Muscle layer of duodenum (tissue), 2 donors: ENCODE results near the gene AHI1.

ENCODE experiments used
- H3K27ac ChIP-seq: one replicate; pipeline ENCODE4 v1.7.0; 2013; ENCODE audit warnings: mild to moderate bottlenecking, low read length
- H3K27me3 ChIP-seq: one replicate; pipeline ENCODE4 v1.7.0; 2013; ENCODE audit warnings: low read depth, mild to moderate bottlenecking, control low read depth, low read length
- H3K36me3 ChIP-seq, 2 donors: one replicate each; pipeline ENCODE4 v1.7.0; 2013; ENCODE audit warnings: low read length in 2 of 2, control low read depth in 1 of 2, mild to moderate bottlenecking in 1 of 2; ENCODE audit not compliant: insufficient read depth in 2 of 2, control insufficient read depth in 1 of 2
- H3K4me1 ChIP-seq, 2 donors: one replicate each; pipeline ENCODE4 v1.7.0; 2013; ENCODE audit warnings: low read length in 2 of 2, mild to moderate bottlenecking in 2 of 2, control low read depth in 1 of 2, moderate library complexity in 1 of 2; ENCODE audit not compliant: insufficient read depth in 2 of 2, control insufficient read depth in 1 of 2
- H3K4me3 ChIP-seq, 2 donors: one replicate each; pipeline ENCODE4 v1.7.0; 2013; ENCODE audit warnings: low read length in 2 of 2, low read depth in 1 of 2, mild to moderate bottlenecking in 1 of 2
- H3K9me3 ChIP-seq, 2 donors: one replicate each; pipeline ENCODE4 v1.7.0; 2013; ENCODE audit warnings: low read length in 2 of 2, control low read depth in 1 of 2, mild to moderate bottlenecking in 1 of 2; ENCODE audit not compliant: control insufficient read depth in 1 of 2
- donor health status: healthy.

AHI1 gene

DNA sequence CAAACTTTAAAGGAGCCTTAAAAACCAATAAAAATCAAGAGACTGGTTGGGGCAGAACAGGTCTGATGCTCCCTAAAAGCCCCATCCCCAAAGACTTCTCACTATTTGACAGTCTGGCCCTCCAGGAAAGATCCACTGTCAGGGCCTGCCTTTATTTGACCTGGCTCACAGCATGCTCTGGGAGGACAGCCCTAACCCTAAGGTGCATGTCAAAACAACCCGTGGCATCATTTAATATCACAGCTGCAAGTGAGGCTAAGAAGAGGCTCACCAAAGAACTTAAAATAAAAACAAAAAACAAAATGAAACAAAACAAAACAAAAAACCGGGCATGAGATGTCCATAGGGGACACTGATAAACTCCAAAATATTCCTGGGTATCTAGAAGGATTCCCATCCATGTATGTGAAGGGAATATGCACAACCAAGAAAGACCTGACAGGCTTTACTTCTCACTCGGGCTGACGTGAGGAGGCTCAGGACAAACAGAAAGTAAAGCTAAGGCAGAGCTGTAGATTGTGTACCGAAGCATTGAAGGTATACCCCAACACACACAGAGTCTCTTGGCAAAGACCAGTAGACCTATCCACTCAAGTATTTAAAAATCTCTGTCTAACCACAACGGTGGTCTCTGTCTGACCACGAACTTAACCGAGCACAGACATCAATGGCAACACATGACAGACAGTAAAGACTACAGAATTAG is 57.3 kb downstream of the AHI1 start:
- no peak overlapping the region for H3K27ac ChIP-seq
- no peaks in the 10 kb centered on the region for H3K4me1 ChIP-seq
- no peak overlapping the region for H3K4me3 ChIP-seq
- peaks cover 20 to 45% of the 10 kb centered on the region in 2 donors for H3K36me3 ChIP-seq
- no peaks in the 10 kb centered on the region for H3K9me3 ChIP-seq
- no peaks in the 10 kb centered on the region for H3K27me3 ChIP-seq

- H3K36me3 ChIP-seq: peaks cover 26 to 52% of the 10 kb centered on the region in 2 donors
- H3K9me3 ChIP-seq: no peaks in the 10 kb centered on the region
- H3K4me3 ChIP-seq: no peak overlapping the region
- H3K4me1 ChIP-seq: no peaks in the 10 kb centered on the region
- no peak overlapping the region for H3K27ac ChIP-seq
- H3K27me3 ChIP-seq: no peaks in the 10 kb centered on the region
Observed at GRCh38 chr6:135439549-135439948, 58.0 kb downstream of the AHI1 start.

GRCh38 chr6:135438907-135439535 is 58.5 kb downstream of the AHI1 start:
- H3K27ac ChIP-seq: no peak overlapping the region
- peaks cover 24 to 47% of the 10 kb centered on the region in 2 donors for H3K36me3 ChIP-seq
- H3K4me3 ChIP-seq: no peak overlapping the region
- no peaks in the 10 kb centered on the region for H3K27me3 ChIP-seq
- H3K9me3 ChIP-seq: no peaks in the 10 kb centered on the region
- no peaks in the 10 kb centered on the region for H3K4me1 ChIP-seq

DNA sequence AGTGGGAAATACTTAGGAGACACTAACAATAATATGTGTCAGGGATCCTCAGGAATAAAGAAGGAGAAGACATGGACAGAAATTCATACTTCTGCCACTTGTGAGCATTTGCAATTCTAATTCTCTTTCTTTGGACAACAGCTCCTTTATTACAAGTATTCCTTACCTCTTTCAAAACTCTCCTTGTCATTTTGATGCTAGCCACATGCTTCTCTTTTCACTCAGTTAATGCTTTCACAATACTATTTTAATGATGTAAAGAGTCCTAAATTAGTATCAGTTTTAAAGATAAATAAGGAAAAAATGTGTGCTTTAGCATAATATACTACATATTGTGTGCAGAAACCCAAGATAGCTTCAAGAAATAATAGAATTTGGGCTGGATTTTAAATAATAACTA is 62.5 kb downstream of the AHI1 start:
- peaks cover 19 to 31% of the 10 kb centered on the region in 2 donors for H3K36me3 ChIP-seq
- H3K4me3 ChIP-seq: no peak overlapping the region
- H3K27ac ChIP-seq: no peak overlapping the region
- H3K9me3 ChIP-seq: no peaks in the 10 kb centered on the region
- no peaks in the 10 kb centered on the region for H3K4me1 ChIP-seq
- no peaks in the 10 kb centered on the region for H3K27me3 ChIP-seq

GRCh38 chr6:135434095-135434494 is 63.4 kb downstream of the AHI1 start:
- H3K9me3 ChIP-seq: no peaks in the 10 kb centered on the region
- no peaks in the 10 kb centered on the region for H3K4me1 ChIP-seq
- no peak overlapping the region for H3K4me3 ChIP-seq
- peaks cover 19 to 29% of the 10 kb centered on the region in 2 donors for H3K36me3 ChIP-seq
- H3K27ac ChIP-seq: no peak overlapping the region
- no peaks in the 10 kb centered on the region for H3K27me3 ChIP-seq

- Histone ChIP-seq H3K9me3 (no peaks in the 10 kb centered on the region), H3K27ac (no peak overlapping the region), H3K4me1 (no peaks in the 10 kb centered on the region), H3K27me3 (no peaks in the 10 kb centered on the region), H3K36me3 (peaks cover 4 to 5% of the 10 kb centered on the region in 2 donors), H3K4me3 (no peak overlapping the region)
Observed at GRCh38 chr6:135428078-135428477, 69.5 kb downstream of the AHI1 start.

DNA sequence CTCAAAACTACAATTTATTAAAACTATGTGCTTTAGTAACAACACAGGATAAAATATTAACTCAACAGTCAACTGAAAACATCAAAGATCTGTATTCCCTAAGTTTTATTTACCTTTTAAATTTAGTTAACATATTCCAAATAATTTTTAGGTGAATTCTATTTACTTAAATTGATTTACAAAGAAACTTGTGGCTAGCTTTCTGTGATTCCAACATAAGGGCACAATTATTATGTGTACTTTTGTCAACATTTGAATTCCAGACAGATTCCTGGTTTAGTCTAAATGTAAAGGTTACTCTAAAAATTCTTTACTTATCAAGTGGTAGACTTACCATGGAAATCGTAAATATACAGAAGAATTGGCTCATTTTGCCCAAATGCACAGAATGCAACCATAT is 70.7 kb downstream of the AHI1 start:
- Histone ChIP-seq H3K36me3 (peaks cover 4 to 5% of the 10 kb centered on the region in 2 donors), H3K27me3 (no peaks in the 10 kb centered on the region), H3K4me3 (no peak overlapping the region), H3K4me1 (no peaks in the 10 kb centered on the region), H3K9me3 (no peaks in the 10 kb centered on the region), H3K27ac (no peak overlapping the region)

DNA sequence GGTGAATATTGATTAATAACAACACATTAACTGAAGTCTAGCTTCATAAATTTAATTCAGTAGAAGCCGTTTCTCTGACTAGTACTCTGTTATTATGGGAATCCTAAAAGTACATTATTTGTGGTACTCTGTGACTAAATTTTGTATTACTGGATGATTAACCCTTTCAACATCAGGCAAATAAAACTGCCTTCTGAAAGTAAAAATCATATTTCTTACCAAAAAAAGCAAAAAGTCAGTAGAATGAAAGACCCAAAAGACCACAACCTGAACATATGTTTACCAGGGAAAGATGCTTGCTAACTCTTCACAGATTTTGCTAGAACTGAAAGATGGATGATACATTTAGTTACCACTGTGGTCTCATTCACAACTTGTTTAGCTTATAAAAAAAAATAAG is 73.2 kb downstream of the AHI1 start:
- Histone ChIP-seq H3K9me3 (no peaks in the 10 kb centered on the region), H3K4me1 (no peaks in the 10 kb centered on the region), H3K36me3 (peaks cover 4 to 11% of the 10 kb centered on the region in 2 donors), H3K27me3 (no peaks in the 10 kb centered on the region), H3K27ac (no peak overlapping the region), H3K4me3 (no peak overlapping the region)

- Histone ChIP-seq H3K4me3 (no peak overlapping the region), H3K27me3 (no peaks in the 10 kb centered on the region), H3K27ac (no peak overlapping the region), H3K4me1 (no peaks in the 10 kb centered on the region), H3K36me3 (peaks cover 4 to 11% of the 10 kb centered on the region in 2 donors), H3K9me3 (no peaks in the 10 kb centered on the region)
Observed at GRCh38 chr6:135423649-135424128, 73.9 kb downstream of the AHI1 start.

DNA sequence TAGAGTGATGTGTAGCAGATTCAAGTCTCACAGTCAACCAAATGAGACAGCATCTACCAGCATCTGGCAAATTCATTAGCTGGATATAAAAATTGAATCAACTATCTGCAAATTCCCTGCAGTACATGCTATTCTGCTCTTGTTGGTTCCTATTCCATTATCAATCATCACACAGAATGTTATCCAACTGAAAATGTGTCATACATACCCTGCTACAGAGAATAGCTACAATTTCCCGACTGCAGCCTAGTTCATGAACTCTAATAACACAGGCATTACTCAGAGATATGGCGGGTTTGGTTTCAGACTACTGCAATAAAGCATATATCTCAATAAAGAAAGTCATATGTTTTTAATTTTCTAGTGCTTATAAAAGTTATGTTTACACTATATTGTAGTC is 78.4 kb downstream of the AHI1 start:
- Histone ChIP-seq H3K4me3 (no peak overlapping the region), H3K4me1 (no peaks in the 10 kb centered on the region), H3K9me3 (no peaks in the 10 kb centered on the region), H3K27ac (no peak overlapping the region), H3K36me3 (peaks cover 0 to 14% of the 10 kb centered on the region in 2 donors), H3K27me3 (no peaks in the 10 kb centered on the region)

GRCh38 chr6:135418040-135418760 is 79.3 kb downstream of the AHI1 start:
- Histone ChIP-seq H3K36me3 (peaks cover 0 to 14% of the 10 kb centered on the region in 2 donors), H3K27me3 (no peaks in the 10 kb centered on the region), H3K4me1 (no peaks in the 10 kb centered on the region), H3K4me3 (no peak overlapping the region), H3K9me3 (no peaks in the 10 kb centered on the region), H3K27ac (no peak overlapping the region)
